HCT116 (cell line): ENCODE results near the gene B3GALT2. TPM values are rescaled to one million over a fixed set of nuclear protein-coding genes. Genes with fewer than 3 reads are reported as not detected.
"Not testable (repeated sequence)": the region's sequence is repeated elsewhere in the genome, so short reads cannot be mapped to it uniquely, and the experiment has no call there.

Experiments used
- ATAC-seq: fragments of 200-7000 bp; cut with Tn5 transposase; 2 replicates; pipeline ENCODE4 v1.9.1; 2020; ENCODE audit warnings: mild to moderate bottlenecking, moderate library complexity
- BruUV-seq: library from RNA; stranded (reverse); fragments of 400-500 nt; replicated peaks from 2 replicates; lab custom pipeline; 2021; lab: Mats Ljungman, UMichigan
- CTCF ChIA-PET: fragments of 300-600 bp; sonication (Branson Sonifier 250); formaldehyde crosslinking; loops from one replicate; lab custom pipeline; 2021; ENCODE audit warnings: antibody characterized with exemption; lab: Charles Lee
- POLR2A ChIA-PET: fragments of 300-600, 350-600 bp; sonication (Branson Sonifier 250); formaldehyde crosslinking; loops from one replicate; lab custom pipeline; 2021; ENCODE audit warnings: antibody characterized with exemption; lab: Charles Lee
- RAD21 ChIA-PET, 2 experiments: fragments of 300-600 bp; sonication (Branson Sonifier 250); formaldehyde crosslinking; loops; one replicate each; lab custom pipeline; 2023; ENCODE audit warnings: low total read pairs in 2 of 2; ENCODE audit not compliant: uncharacterized antibody in 2 of 2, unreplicated experiment in 2 of 2, low non-redundant PET in 1 of 2; lab: Charles Lee
- DNase-seq: peaks from one replicate; pipeline ENCODE4 v3.0.0-alpha.2; 2010; ENCODE audit warnings: low read depth, low spot score
- H2AFZ ChIP-seq: fragments of 200-600 bp; shearing (Covaris generic), sonication (generic); 2 replicates; pipeline ENCODE4 v1.6.1; 2017; ENCODE audit warnings: low read depth, mixed run types, mixed read lengths, antibody characterized with exemption, low read length; ENCODE audit not compliant: poor library complexity, severe bottlenecking
- H3K27ac ChIP-seq: 2 replicates; pipeline ENCODE4 v1.5.1; 2012; ENCODE audit warnings: low read depth, low read length
- H3K27me3 ChIP-seq: fragments of 200-600 bp; sonication (generic); 2 replicates; pipeline ENCODE4 v1.6.1; 2016; ENCODE audit warnings: mixed run types, low read length, mixed read lengths; ENCODE audit not compliant: insufficient read depth
- H3K36me3 ChIP-seq, 2 experiments: fragments of 200-500 bp in 1 of 2; fragments of 200-600 bp in 1 of 2; sonication (Bioruptor generic) in 1 of 2; sonication (generic) in 1 of 2; 2 replicates each; pipeline versions ENCODE4 v1.5.1 to v1.6.1; 2014 to 2016; ENCODE audit warnings: low read length in 2 of 2, inconsistent platforms in 1 of 2, mixed read lengths in 1 of 2, mixed run types in 1 of 2; ENCODE audit not compliant: insufficient read depth in 2 of 2, control insufficient read depth in 1 of 2
- H3K4me1 ChIP-seq, 2 experiments: fragments of 200-600 bp in 1 of 2; sonication (generic) in 1 of 2; 2 replicates each; pipeline versions ENCODE4 v1.5.1 to v1.6.1; 2012 to 2017; ENCODE audit warnings: low read length in 2 of 2, inconsistent platforms in 1 of 2, mild to moderate bottlenecking in 1 of 2, mixed read lengths in 1 of 2, mixed run types in 1 of 2, moderate library complexity in 1 of 2; ENCODE audit not compliant: insufficient read depth in 2 of 2, control insufficient read depth in 1 of 2
- H3K4me2 ChIP-seq: fragments of 200-600 bp; sonication (generic); 2 replicates; pipeline ENCODE4 v1.6.1; 2017; ENCODE audit warnings: mixed run types, low read length, mixed read lengths
- H3K4me3 ChIP-seq, 2 experiments: fragments of 200-600 bp in 1 of 2; sonication (generic) in 1 of 2; replicated peaks in 1 of 2; 2 replicates each; pipeline ENCODE4 v1.5.1; 2011 to 2016; ENCODE audit warnings: low read length in 2 of 2, control low read depth in 1 of 2, low read depth in 1 of 2, mild to moderate bottlenecking in 1 of 2, mixed read lengths in 1 of 2, mixed run types in 1 of 2
- H3K79me2 ChIP-seq: fragments of 200-600 bp; sonication (generic); 2 replicates; pipeline ENCODE4 v1.6.1; 2017; ENCODE audit warnings: mild to moderate bottlenecking, mixed run types, low read length, moderate library complexity, mixed read lengths; ENCODE audit not compliant: insufficient read depth
- H3K9ac ChIP-seq: fragments of 200-600 bp; sonication (generic); 2 replicates; pipeline ENCODE4 v1.6.1; 2016; ENCODE audit warnings: low read length, mixed read lengths
- H3K9me2 ChIP-seq: fragments of 200-600 bp; sonication (generic), shearing (Covaris generic); 2 replicates; pipeline ENCODE4 v1.6.1; 2017; ENCODE audit warnings: mixed run types, mild to moderate bottlenecking, moderate library complexity; ENCODE audit not compliant: insufficient read depth
- H3K9me3 ChIP-seq, 2 experiments: fragments of 200-500 bp in 1 of 2; fragments of 200-600 bp in 1 of 2; sonication (Bioruptor generic) in 1 of 2; sonication (generic) in 1 of 2; 2 replicates each; pipeline ENCODE4 v1.6.1; 2014 to 2017; ENCODE audit warnings: low read length in 2 of 2, mixed read lengths in 2 of 2, inconsistent platforms in 1 of 2, low read depth in 1 of 2, mild to moderate bottlenecking in 1 of 2, mixed run types in 1 of 2, moderate library complexity in 1 of 2; ENCODE audit not compliant: control insufficient read depth in 1 of 2, insufficient read depth in 1 of 2
- H4K20me1 ChIP-seq: fragments of 200-600 bp; sonication (generic), shearing (Covaris generic); 2 replicates; pipeline ENCODE4 v1.6.1; 2017; ENCODE audit warnings: mixed run types, mild to moderate bottlenecking, moderate library complexity; ENCODE audit not compliant: insufficient read depth
- RAD21 ChIP-seq: IDR thresholded peaks from 2 replicates; pipeline ENCODE4 v1.6.1; 2012; ENCODE audit warnings: low read depth, mild to moderate bottlenecking
- intact Hi-C: fragments of 100-400 bp; cut with micrococcal nuclease; formaldehyde crosslinking; loops from 2 replicates; pipeline ENCODE4 v1.10.0; 2022
- total RNA-seq: library from RNA; stranded (reverse); gene quantifications from one replicate; pipeline ENCODE4 v1.2.1, GENCODE V29; 2021; ENCODE audit not compliant: unreplicated experiment
- TF ChIP-seq, protein P1 (sequence below), 3 experiments: fragments of 200-600 bp in 1 of 3; sonication (generic) in 1 of 3; IDR thresholded peaks in 2 of 3; conservative IDR thresholded peaks in 1 of 3; 2 replicates each; pipeline ENCODE4 v1.5.1; 2012 to 2017; ENCODE audit warnings: low read depth in 2 of 3, low read length in 2 of 3, antibody characterized with exemption in 1 of 3, borderline replicate concordance in 1 of 3, control low read depth in 1 of 3, mild to moderate bottlenecking in 1 of 3, mixed read lengths in 1 of 3, mixed run types in 1 of 3, moderate library complexity in 1 of 3; ENCODE audit not compliant: insufficient read depth in 1 of 3
- TF ChIP-seq, protein P2 (sequence below): IDR thresholded peaks from 2 replicates; pipeline ENCODE4 v1.6.1; 2012; ENCODE audit warnings: low read depth

B3GALT2 gene
- total RNA-seq, 1 experiment from 2014 or later: 0.15 TPM

DNA sequence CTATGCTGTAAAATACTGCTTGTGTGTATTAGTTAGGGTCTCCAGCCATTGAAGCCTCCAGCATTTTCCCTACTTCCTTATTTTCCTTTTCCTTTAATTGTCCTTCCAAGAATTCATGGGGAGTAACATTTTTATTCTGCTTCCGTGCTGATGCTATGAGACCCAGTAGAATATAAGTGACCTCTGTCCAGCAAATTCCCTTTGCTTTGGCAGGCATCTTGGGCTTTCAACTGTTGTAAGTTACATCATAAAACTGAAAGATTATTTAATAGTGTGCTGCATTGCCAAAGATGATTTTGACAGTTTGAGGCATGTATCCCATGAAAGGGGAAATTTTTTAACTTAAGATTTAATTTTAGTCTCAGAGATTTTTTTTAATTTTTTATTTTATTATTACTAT lies 48.1 kb upstream of the B3GALT2 start (continued):
- TF ChIP-seq, protein P1, sequence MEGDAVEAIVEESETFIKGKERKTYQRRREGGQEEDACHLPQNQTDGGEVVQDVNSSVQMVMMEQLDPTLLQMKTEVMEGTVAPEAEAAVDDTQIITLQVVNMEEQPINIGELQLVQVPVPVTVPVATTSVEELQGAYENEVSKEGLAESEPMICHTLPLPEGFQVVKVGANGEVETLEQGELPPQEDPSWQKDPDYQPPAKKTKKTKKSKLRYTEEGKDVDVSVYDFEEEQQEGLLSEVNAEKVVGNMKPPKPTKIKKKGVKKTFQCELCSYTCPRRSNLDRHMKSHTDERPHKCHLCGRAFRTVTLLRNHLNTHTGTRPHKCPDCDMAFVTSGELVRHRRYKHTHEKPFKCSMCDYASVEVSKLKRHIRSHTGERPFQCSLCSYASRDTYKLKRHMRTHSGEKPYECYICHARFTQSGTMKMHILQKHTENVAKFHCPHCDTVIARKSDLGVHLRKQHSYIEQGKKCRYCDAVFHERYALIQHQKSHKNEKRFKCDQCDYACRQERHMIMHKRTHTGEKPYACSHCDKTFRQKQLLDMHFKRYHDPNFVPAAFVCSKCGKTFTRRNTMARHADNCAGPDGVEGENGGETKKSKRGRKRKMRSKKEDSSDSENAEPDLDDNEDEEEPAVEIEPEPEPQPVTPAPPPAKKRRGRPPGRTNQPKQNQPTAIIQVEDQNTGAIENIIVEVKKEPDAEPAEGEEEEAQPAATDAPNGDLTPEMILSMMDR (IDR thresholded peaks at IDR 0.05 in 2 of 3, conservative IDR thresholded peaks at IDR 0.05 in 1 of 3; ENCODE audit: borderline replicate concordance in 1 of 3, insufficient read depth in 1 of 3, low read depth in 2 of 3, low read length in 2 of 3): no peak
- TF ChIP-seq, protein P2, sequence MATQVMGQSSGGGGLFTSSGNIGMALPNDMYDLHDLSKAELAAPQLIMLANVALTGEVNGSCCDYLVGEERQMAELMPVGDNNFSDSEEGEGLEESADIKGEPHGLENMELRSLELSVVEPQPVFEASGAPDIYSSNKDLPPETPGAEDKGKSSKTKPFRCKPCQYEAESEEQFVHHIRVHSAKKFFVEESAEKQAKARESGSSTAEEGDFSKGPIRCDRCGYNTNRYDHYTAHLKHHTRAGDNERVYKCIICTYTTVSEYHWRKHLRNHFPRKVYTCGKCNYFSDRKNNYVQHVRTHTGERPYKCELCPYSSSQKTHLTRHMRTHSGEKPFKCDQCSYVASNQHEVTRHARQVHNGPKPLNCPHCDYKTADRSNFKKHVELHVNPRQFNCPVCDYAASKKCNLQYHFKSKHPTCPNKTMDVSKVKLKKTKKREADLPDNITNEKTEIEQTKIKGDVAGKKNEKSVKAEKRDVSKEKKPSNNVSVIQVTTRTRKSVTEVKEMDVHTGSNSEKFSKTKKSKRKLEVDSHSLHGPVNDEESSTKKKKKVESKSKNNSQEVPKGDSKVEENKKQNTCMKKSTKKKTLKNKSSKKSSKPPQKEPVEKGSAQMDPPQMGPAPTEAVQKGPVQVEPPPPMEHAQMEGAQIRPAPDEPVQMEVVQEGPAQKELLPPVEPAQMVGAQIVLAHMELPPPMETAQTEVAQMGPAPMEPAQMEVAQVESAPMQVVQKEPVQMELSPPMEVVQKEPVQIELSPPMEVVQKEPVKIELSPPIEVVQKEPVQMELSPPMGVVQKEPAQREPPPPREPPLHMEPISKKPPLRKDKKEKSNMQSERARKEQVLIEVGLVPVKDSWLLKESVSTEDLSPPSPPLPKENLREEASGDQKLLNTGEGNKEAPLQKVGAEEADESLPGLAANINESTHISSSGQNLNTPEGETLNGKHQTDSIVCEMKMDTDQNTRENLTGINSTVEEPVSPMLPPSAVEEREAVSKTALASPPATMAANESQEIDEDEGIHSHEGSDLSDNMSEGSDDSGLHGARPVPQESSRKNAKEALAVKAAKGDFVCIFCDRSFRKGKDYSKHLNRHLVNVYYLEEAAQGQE: no peak
- no peak for TF ChIP-seq RAD21

DNA sequence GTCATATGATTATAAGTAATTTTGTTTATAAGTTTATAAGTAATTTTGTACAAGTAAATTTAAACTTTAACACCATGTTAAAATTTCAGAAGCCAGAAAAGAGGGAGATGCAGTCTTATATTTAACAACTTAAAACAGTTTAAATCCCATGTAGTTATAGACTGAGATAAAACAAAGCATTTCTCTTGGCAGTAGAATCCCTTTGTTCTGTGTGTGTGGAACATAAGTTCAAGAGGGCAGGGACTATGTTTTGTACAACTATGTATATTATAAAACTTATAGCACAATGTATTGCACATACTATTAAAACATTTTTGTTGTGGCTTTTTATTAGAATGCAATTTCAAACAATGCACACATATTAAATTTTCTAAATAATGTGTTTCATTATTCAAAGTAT lies 44.7 kb upstream of the B3GALT2 start:
- intact Hi-C loops, CTCF ChIA-PET, H3K27ac ChIP-seq, H3K27me3 ChIP-seq, DNase-seq, BruUV-seq, H3K36me3 ChIP-seq, H3K4me2 ChIP-seq, H3K4me3 ChIP-seq, ATAC-seq, H3K9ac ChIP-seq, RAD21 ChIA-PET, H2AFZ ChIP-seq, H3K9me3 ChIP-seq, H4K20me1 ChIP-seq, POLR2A ChIA-PET, H3K9me2 ChIP-seq, H3K4me1 ChIP-seq: not testable (repeated sequence)
- H3K79me2 ChIP-seq: peaks cover 14% of the 10 kb centered on the region
